ENCODE measurements around the gene SLC8A1.

DNA sequence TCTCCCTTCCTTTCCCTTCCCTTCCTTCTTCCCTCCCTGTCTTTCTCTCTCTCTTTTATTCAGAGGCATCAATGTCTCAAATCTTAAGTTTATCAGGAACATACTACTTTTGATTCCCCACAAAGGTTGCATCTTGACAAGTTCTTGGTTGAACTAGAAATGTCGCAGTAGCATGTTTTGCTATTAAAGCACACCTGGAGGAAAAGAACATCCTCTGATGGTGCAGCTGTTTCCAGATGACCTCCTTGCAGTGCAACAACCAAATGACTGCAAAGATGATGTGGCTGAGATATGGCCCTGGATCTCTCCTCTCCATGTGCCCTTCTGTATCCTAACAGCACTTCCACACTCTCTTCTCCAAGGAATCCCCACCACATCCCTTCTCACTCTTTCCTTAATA, 127.2 kb downstream of the SLC8A1 start:
- TF ChIP-seq, protein P1, sequence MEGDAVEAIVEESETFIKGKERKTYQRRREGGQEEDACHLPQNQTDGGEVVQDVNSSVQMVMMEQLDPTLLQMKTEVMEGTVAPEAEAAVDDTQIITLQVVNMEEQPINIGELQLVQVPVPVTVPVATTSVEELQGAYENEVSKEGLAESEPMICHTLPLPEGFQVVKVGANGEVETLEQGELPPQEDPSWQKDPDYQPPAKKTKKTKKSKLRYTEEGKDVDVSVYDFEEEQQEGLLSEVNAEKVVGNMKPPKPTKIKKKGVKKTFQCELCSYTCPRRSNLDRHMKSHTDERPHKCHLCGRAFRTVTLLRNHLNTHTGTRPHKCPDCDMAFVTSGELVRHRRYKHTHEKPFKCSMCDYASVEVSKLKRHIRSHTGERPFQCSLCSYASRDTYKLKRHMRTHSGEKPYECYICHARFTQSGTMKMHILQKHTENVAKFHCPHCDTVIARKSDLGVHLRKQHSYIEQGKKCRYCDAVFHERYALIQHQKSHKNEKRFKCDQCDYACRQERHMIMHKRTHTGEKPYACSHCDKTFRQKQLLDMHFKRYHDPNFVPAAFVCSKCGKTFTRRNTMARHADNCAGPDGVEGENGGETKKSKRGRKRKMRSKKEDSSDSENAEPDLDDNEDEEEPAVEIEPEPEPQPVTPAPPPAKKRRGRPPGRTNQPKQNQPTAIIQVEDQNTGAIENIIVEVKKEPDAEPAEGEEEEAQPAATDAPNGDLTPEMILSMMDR (IDR thresholded peaks at IDR 0.05): no peak
- no peak for TF ChIP-seq POLR2A (IDR thresholded peaks at IDR 0.05)

Measured in tibial nerve (tissue), 3 donors.